ENCODE data around the gene IGSF3. TPM values are rescaled to one million over a fixed set of nuclear protein-coding genes. Genes with fewer than 3 reads are reported as not detected.

Gene IGSF3
- total and polyA plus RNA-seq, 2 of the 13 experiments (the other 11 are each of a cell fraction or from before 2014, with no cell fraction given), result 0.11 to 0.16 TPM

GRCh38 chr1:116529199-116529631 lies 138.3 kb downstream of the IGSF3 start:
- 83% methylated on average over 3 of the region's 3 CpGs for WGBS (ENCODE audit: low lambda C conversion rate)
- Histone ChIP-seq H3K4me3 (replicated peaks in 1 of 3; ENCODE audit: insufficient read depth in 1 of 3, low read depth in 2 of 3, low read length in 3 of 3) (no peak overlapping the region), H3K9me3 (ENCODE audit: low read length) (peaks cover 15% of the 10 kb centered on the region), H3K27me3 (ENCODE audit: control insufficient read depth in 1 of 2, insufficient read depth in 2 of 2, low read length in 2 of 2) (no peaks in the 10 kb centered on the region), H2AFZ (ENCODE audit: low read length) (no peak overlapping the region), H3K27ac (ENCODE audit: extremely low read length, insufficient read depth, low read length) (peak overlapping the region; percentile 2), H3K9ac (ENCODE audit: insufficient read depth, low read depth, low read length) (no peak overlapping the region), H3K4me2 (ENCODE audit: low read depth, low read length) (no peak overlapping the region), H3K4me1 (ENCODE audit: insufficient read depth, low read length) (peaks cover 37% of the 10 kb centered on the region), H3K36me3 (replicated peaks in 1 of 2; ENCODE audit: control insufficient read depth in 1 of 2, insufficient read depth in 2 of 2, low read length in 2 of 2) (peaks cover 12 to 30% of the 10 kb centered on the region in 2 experiments; a peak in 4 of 5 replicates), H3K79me2 (ENCODE audit: insufficient read depth, low read length) (peaks cover 35% of the 10 kb centered on the region), H4K20me1 (ENCODE audit: insufficient read depth, low read length) (peaks cover 19% of the 10 kb centered on the region)
- FAIRE-seq (no peak), ATAC-seq (no peak), DNase-seq (ENCODE audit: low spot score) (no peak)
- POLR2A ChIA-PET, result no interaction called here
- TF ChIP-seq ATF3 (CRISPR knock-in tag; IDR thresholded peaks at IDR 0.05) (no peak), KDM5B (CRISPR knock-in tag; IDR thresholded peaks at IDR 0.05; ENCODE audit: borderline replicate concordance) (no peak), MAZ (IDR thresholded peaks at IDR 0.05; ENCODE audit: borderline replicate concordance, low read depth, low read length) (no peak), MAZ (CRISPR knock-in tag; IDR thresholded peaks at IDR 0.05; ENCODE audit: low read depth) (no peak), IKZF5 (CRISPR knock-in tag; IDR thresholded peaks at IDR 0.05) (no peak), EEA1 (CRISPR knock-in tag; IDR thresholded peaks at IDR 0.05; ENCODE audit: borderline replicate concordance) (no peak), CREB3 (CRISPR knock-in tag; IDR thresholded peaks at IDR 0.05) (no peak), RNF219 (CRISPR knock-in tag; IDR thresholded peaks at IDR 0.05) (no peak), GTF2F1 (IDR thresholded peaks at IDR 0.05; ENCODE audit: low read length) (no peak), ZNF776 (CRISPR knock-in tag; IDR thresholded peaks at IDR 0.05) (no peak), ZNF704 (CRISPR knock-in tag; IDR thresholded peaks at IDR 0.05; ENCODE audit: borderline replicate concordance) (no peak), MAF1 (CRISPR knock-in tag; IDR thresholded peaks at IDR 0.05; ENCODE audit: borderline replicate concordance) (no peak), ZNF484 (CRISPR knock-in tag; IDR thresholded peaks at IDR 0.05; ENCODE audit: borderline replicate concordance, low read depth) (no peak), ZNF562 (CRISPR knock-in tag; IDR thresholded peaks at IDR 0.05; ENCODE audit: borderline replicate concordance) (no peak), DR1 (CRISPR knock-in tag; IDR thresholded peaks at IDR 0.05) (no peak), FOXP1 (IDR thresholded peaks at IDR 0.05) (no peak), FOXP1 (CRISPR knock-in tag; IDR thresholded peaks at IDR 0.05) (no peak), ZNF124 (CRISPR knock-in tag; IDR thresholded peaks at IDR 0.05) (no peak), ZNF775 (CRISPR knock-in tag; IDR thresholded peaks at IDR 0.05; ENCODE audit: borderline replicate concordance) (no peak)
- intact Hi-C loops (cut with micrococcal nuclease; ENCODE audit: unreplicated experiment) (loop anchor here (5.0 kb wide), 1 partner anchor 43 kb away; the partner anchor contains the start of gene CD58), in situ Hi-C loops (cut with HindIII; ENCODE audit: extremely low pct_ligation_motif_present, low pct_unique_long_range_greater_than_20kb) (no loop called here)
- BruUV-seq (replicated peaks), result no TSS peak
- CTCF ChIA-PET (ENCODE audit: low intra/inter-chr PET ratio, low total read pairs), result no interaction called here
